HepG2 (cell line): Measurements from ENCODE around the gene CEP63. TPM values are rescaled to one million over a fixed set of nuclear protein-coding genes. Genes with fewer than 3 reads are reported as not detected.

ENCODE experiments used
- ATAC-seq: fragments of 200-7000 bp; cut with Tn5 transposase; 3 replicates; pipeline ENCODE4 v1.9.1; 2020; ENCODE audit warnings: mild to moderate bottlenecking, moderate library complexity
- BruUV-seq: library from RNA; stranded (reverse); fragments of 400-500 nt; replicated peaks from 2 replicates; lab custom pipeline; 2021; lab: Mats Ljungman, UMichigan
- CTCF ChIA-PET: fragments of 300-600 bp; formaldehyde crosslinking; extraction: SDS; loops from one replicate; lab custom pipeline; 2021; ENCODE audit warnings: low total read pairs, inconsistent platforms, low intra/inter-chr PET ratio; lab: Yijun Ruan, JAX
- POLR2A ChIA-PET: fragments of 350-600 bp; sonication (Branson Sonifier 250); formaldehyde crosslinking; loops from one replicate; lab custom pipeline; 2020; ENCODE audit warnings: antibody characterized with exemption, inconsistent platforms; lab: Yijun Ruan, JAX
- DNase-seq: peaks from one replicate; pipeline ENCODE4 v3.0.0-alpha.2; 2015; ENCODE audit warnings: low spot score
- FAIRE-seq: peaks from 3 replicates; lab custom pipeline; 2011; peaks lifted over from hg19 to GRCh38; lab: Jason Lieb, UNC
- H2AFZ ChIP-seq: one replicate; pipeline ENCODE4 v1.6.1; 2011; ENCODE audit warnings: low read length, inconsistent platforms
- H3K27ac ChIP-seq: fragments of 300-600 bp; 3 replicates; pipeline ENCODE4 v1.8.0; 2011; ENCODE audit warnings: mixed run types, mild to moderate bottlenecking, mixed read lengths, low read length, inconsistent platforms; ENCODE audit not compliant: insufficient read depth; ENCODE audit errors: extremely low read length
- H3K27me3 ChIP-seq, 2 experiments: fragments of 200-600 bp in 1 of 2; 2 replicates in 1 of 2; 3 replicates in 1 of 2; pipeline versions ENCODE4 v1.6.0 to v1.8.0; 2011; ENCODE audit warnings: low read length in 2 of 2, mild to moderate bottlenecking in 2 of 2, moderate library complexity in 2 of 2, inconsistent platforms in 1 of 2; ENCODE audit not compliant: insufficient read depth in 2 of 2, control insufficient read depth in 1 of 2
- H3K36me3 ChIP-seq, 2 experiments: fragments of 200-600 bp in 1 of 2; replicated peaks in 1 of 2; 2 replicates in 1 of 2; 3 replicates in 1 of 2; pipeline versions ENCODE4 v1.5.1 to v1.8.0; 2011; ENCODE audit warnings: low read length in 2 of 2, inconsistent platforms in 1 of 2; ENCODE audit not compliant: insufficient read depth in 2 of 2, control insufficient read depth in 1 of 2
- H3K4me1 ChIP-seq: 2 replicates; pipeline ENCODE4 v1.5.1; 2012; ENCODE audit warnings: low read length, inconsistent platforms; ENCODE audit not compliant: insufficient read depth
- H3K4me2 ChIP-seq: 2 replicates; pipeline ENCODE4 v1.6.0; 2011; ENCODE audit warnings: low read depth, low read length, inconsistent platforms
- H3K4me3 ChIP-seq, 3 experiments: fragments of 200-600 bp in 1 of 3; sonication (generic), shearing (Covaris generic) in 1 of 3; replicated peaks in 1 of 3; 2 replicates each; pipeline ENCODE4 v1.5.1; 2011 to 2016; ENCODE audit warnings: low read length in 3 of 3, inconsistent platforms in 2 of 3, low read depth in 2 of 3, mild to moderate bottlenecking in 2 of 3, control low read depth in 1 of 3, mixed read lengths in 1 of 3; ENCODE audit not compliant: insufficient read depth in 1 of 3
- H3K79me2 ChIP-seq: one replicate; pipeline ENCODE4 v1.6.1; 2011; ENCODE audit warnings: low read length, inconsistent platforms; ENCODE audit not compliant: insufficient read depth
- H3K9ac ChIP-seq: 2 replicates; pipeline ENCODE4 v1.6.0; 2011; ENCODE audit warnings: mild to moderate bottlenecking, low read depth, low read length, inconsistent platforms; ENCODE audit not compliant: insufficient read depth
- H3K9me3 ChIP-seq: 2 replicates; pipeline ENCODE4 v1.5.1; 2012; ENCODE audit warnings: mild to moderate bottlenecking, low read length
- H4K20me1 ChIP-seq: 2 replicates; pipeline ENCODE4 v1.6.0; 2011; ENCODE audit warnings: inconsistent platforms, mild to moderate bottlenecking, low read length, moderate library complexity; ENCODE audit not compliant: insufficient read depth
- KAT8 ChIP-seq: IDR thresholded peaks from 2 replicates; pipeline ENCODE4 v1.6.1; 2016; ENCODE audit warnings: missing genetic modification reagents, missing compliant biosample characterization
- SNAPC2 ChIP-seq: sonication (generic); formaldehyde crosslinking; IDR thresholded peaks from 2 replicates; pipeline ENCODE4 v1.8.1; 2022; ENCODE audit warnings: mild to moderate bottlenecking, missing genetic modification reagents
- ZBTB3 ChIP-seq: sonication (generic); formaldehyde crosslinking; IDR thresholded peaks from 2 replicates; pipeline ENCODE4 v1.4.0; 2020; ENCODE audit warnings: low read depth, mild to moderate bottlenecking, moderate library complexity, missing genetic modification reagents, borderline replicate concordance
- ZNF557 ChIP-seq: sonication (generic); formaldehyde crosslinking; IDR thresholded peaks from 2 replicates; pipeline ENCODE4 v1.4.0; 2020; ENCODE audit warnings: missing genetic modification reagents
- WGBS: methylation state at CpG from one replicate; pipeline ENCODE4 v1.1.6; 2017; ENCODE audit warnings: low lambda C conversion rate; 5-methylcytosine and 5-hydroxymethylcytosine counted together
- in situ Hi-C: cut with HindIII; loops from 2 replicates; pipeline ENCODE4 v1.10.0; 2017; ENCODE audit warnings: low pct_unique_long_range_greater_than_20kb; ENCODE audit not compliant: extremely low pct_ligation_motif_present
- intact Hi-C: fragments of 100-400 bp; cut with micrococcal nuclease; formaldehyde crosslinking; loops from one replicate; pipeline ENCODE4 v1.10.0; 2022; ENCODE audit not compliant: unreplicated experiment
- polyA plus RNA-seq, 8 experiments: library from polyadenylated mRNA; depleted of rRNA in 3 of 8; stranded (reverse) in 7 of 8; unstranded in 1 of 8; fragments of >200 nt; fragmentation: Illumina TruSeq in 4 of 8; extraction: Trizol in 4 of 8; gene quantifications; 2 replicates each; pipeline versions ENCODE4 v1.2.1 to v1.2.3, GENCODE V29; 2011 to 2016; ENCODE audit warnings: low read depth in 4 of 8, missing spikeins in 1 of 8, mixed read lengths in 1 of 8; ENCODE audit not compliant: insufficient read depth in 1 of 8
- total RNA-seq, 5 experiments: library from RNA; depleted of rRNA; stranded (reverse); fragments of >200 nt; fragmentation: Illumina TruSeq; extraction: Trizol; gene quantifications; 2 replicates each; pipeline ENCODE4 v1.2.3, GENCODE V29; 2016; ENCODE audit warnings: low read depth in 1 of 5
- TF ChIP-seq, protein P1 (sequence below): sonication (generic); formaldehyde crosslinking; IDR thresholded peaks from 2 replicates; pipeline ENCODE4 v1.4.0; 2020; ENCODE audit warnings: missing genetic modification reagents, borderline replicate concordance
- TF ChIP-seq, protein P2 (sequence below): sonication (generic); formaldehyde crosslinking; IDR thresholded peaks from 2 replicates; pipeline ENCODE4 v1.5.1; 2020; ENCODE audit warnings: mild to moderate bottlenecking, missing genetic modification reagents, borderline replicate concordance
- TF ChIP-seq, protein P3 (sequence below): sonication (generic); formaldehyde crosslinking; IDR thresholded peaks from 2 replicates; pipeline ENCODE4 v1.8.0; 2022; ENCODE audit warnings: mild to moderate bottlenecking, missing genetic modification reagents; ENCODE audit not compliant: insufficient replicate concordance
- TF ChIP-seq, protein P4 (sequence below): sonication (generic); formaldehyde crosslinking; IDR thresholded peaks from 2 replicates; pipeline ENCODE4 v1.5.0; 2020; ENCODE audit warnings: missing genetic modification reagents

Gene CEP63
- total and polyA plus RNA-seq, 2 of the 13 experiments (the other 11 are each of a cell fraction or from before 2014, with no cell fraction given), result 7.2 to 18.4 TPM

DNA sequence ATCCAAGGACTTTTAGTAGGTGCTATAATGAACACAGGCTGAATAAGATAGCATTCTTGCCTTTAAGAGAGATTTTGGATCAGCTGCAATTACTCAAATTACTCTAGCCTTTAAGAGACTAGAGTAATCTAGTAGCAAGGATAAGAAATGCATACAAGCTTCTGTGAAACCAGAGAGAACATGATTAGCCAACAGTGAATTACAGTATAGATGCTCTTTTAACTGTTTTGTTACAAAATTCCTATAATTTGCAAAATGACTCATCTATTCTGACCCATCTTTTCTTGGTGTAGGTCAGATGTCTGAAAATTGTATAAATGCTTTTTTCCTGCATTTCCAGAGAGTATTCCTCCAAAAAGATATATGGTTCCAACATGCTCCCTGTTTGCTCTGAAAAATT is 66.9 kb downstream of the CEP63 start (continued):
- TF ChIP-seq, protein P1, sequence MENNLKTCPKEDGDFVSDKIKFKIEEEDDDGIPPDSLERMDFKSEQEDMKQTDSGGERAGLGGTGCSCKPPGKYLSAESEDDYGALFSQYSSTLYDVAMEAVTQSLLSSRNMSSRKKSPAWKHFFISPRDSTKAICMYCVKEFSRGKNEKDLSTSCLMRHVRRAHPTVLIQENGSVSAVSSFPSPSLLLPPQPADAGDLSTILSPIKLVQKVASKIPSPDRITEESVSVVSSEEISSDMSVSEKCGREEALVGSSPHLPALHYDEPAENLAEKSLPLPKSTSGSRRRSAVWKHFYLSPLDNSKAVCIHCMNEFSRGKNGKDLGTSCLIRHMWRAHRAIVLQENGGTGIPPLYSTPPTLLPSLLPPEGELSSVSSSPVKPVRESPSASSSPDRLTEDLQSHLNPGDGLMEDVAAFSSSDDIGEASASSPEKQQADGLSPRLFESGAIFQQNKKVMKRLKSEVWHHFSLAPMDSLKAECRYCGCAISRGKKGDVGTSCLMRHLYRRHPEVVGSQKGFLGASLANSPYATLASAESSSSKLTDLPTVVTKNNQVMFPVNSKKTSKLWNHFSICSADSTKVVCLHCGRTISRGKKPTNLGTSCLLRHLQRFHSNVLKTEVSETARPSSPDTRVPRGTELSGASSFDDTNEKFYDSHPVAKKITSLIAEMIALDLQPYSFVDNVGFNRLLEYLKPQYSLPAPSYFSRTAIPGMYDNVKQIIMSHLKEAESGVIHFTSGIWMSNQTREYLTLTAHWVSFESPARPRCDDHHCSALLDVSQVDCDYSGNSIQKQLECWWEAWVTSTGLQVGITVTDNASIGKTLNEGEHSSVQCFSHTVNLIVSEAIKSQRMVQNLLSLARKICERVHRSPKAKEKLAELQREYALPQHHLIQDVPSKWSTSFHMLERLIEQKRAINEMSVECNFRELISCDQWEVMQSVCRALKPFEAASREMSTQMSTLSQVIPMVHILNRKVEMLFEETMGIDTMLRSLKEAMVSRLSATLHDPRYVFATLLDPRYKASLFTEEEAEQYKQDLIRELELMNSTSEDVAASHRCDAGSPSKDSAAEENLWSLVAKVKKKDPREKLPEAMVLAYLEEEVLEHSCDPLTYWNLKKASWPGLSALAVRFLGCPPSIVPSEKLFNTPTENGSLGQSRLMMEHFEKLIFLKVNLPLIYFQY (CRISPR knock-in tag), result no peak
- no peak for TF ChIP-seq ZBTB3 (CRISPR knock-in tag)
- TF ChIP-seq KAT8, result no peak
- TF ChIP-seq, protein P2, sequence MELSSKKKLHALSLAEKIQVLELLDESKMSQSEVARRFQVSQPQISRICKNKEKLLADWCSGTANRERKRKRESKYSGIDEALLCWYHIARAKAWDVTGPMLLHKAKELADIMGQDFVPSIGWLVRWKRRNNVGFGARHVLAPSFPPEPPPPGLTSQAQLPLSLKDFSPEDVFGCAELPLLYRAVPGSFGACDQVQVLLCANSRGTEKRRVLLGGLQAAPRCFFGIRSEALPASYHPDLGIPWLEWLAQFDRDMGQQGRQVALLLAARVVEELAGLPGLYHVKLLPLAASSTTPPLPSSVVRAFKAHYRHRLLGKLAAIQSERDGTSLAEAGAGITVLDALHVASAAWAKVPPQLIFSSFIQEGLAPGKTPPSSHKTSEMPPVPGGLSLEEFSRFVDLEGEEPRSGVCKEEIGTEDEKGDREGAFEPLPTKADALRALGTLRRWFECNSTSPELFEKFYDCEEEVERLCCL (CRISPR knock-in tag), result no peak
- no peak for TF ChIP-seq SNAPC2 (CRISPR knock-in tag)
- TF ChIP-seq, all 625 proteins: peak for 0

DNA sequence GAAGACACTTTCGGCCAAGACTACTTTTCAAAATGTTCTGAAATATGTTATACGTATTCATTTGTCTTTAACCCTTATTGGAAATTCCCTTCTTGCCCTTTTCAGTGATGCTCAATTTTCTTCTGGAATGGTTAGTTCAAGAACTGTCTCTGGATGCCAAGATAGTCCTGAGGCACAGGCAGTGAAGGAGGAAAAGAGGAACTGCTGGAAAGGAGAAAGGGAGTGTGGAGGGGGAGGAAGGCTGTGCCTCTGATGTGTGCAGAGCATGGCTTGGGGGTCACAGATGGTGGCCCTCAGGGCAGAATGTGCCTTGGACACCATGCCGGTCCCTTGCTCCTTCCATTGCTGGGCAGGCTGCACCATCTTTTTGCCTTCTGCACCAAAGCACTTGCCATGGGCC is 73.7 kb downstream of the CEP63 start:
- ATAC-seq, result no peak
- no peak overlapping the region for H3K9ac ChIP-seq
- no peak overlapping the region for H3K4me2 ChIP-seq
- no peaks in the 10 kb centered on the region; a peak in 1 of 5 replicates for H3K27me3 ChIP-seq
- no TSS peak for BruUV-seq
- WGBS, result 100% methylated on average over 2 of the region's 3 CpGs
- no peak for DNase-seq
- ChIA-PET POLR2A (no interaction called here), CTCF (no interaction called here)
- in situ Hi-C loops (no loop called here), intact Hi-C loops (no loop called here)
- no peak for FAIRE-seq
- TF ChIP-seq, protein P3, sequence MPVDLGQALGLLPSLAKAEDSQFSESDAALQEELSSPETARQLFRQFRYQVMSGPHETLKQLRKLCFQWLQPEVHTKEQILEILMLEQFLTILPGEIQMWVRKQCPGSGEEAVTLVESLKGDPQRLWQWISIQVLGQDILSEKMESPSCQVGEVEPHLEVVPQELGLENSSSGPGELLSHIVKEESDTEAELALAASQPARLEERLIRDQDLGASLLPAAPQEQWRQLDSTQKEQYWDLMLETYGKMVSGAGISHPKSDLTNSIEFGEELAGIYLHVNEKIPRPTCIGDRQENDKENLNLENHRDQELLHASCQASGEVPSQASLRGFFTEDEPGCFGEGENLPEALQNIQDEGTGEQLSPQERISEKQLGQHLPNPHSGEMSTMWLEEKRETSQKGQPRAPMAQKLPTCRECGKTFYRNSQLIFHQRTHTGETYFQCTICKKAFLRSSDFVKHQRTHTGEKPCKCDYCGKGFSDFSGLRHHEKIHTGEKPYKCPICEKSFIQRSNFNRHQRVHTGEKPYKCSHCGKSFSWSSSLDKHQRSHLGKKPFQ (CRISPR knock-in tag), result no peak
- TF ChIP-seq ZNF557 (CRISPR knock-in tag), result no peak
- TF ChIP-seq, protein P4, sequence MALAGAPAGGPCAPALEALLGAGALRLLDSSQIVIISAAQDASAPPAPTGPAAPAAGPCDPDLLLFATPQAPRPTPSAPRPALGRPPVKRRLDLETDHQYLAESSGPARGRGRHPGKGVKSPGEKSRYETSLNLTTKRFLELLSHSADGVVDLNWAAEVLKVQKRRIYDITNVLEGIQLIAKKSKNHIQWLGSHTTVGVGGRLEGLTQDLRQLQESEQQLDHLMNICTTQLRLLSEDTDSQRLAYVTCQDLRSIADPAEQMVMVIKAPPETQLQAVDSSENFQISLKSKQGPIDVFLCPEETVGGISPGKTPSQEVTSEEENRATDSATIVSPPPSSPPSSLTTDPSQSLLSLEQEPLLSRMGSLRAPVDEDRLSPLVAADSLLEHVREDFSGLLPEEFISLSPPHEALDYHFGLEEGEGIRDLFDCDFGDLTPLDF (CRISPR knock-in tag), result no peak
- H3K36me3 ChIP-seq, result peaks cover 3 to 4% of the 10 kb centered on the region in 2 experiments; a peak in 1 of 5 replicates
- no peaks in the 10 kb centered on the region for H4K20me1 ChIP-seq
- no peak overlapping the region for H2AFZ ChIP-seq
- H3K4me1 ChIP-seq, result no peaks in the 10 kb centered on the region
- H3K79me2 ChIP-seq, result no peaks in the 10 kb centered on the region
- H3K4me3 ChIP-seq, result no peak overlapping the region
- H3K9me3 ChIP-seq, result no peaks in the 10 kb centered on the region
- H3K27ac ChIP-seq, result no peak overlapping the region
